Chondrocyte (in vitro differentiated cells): Measurements from ENCODE around the gene CENPX. TPM values are rescaled to one million over a fixed set of nuclear protein-coding genes. Genes with fewer than 3 reads are reported as not detected.
A peak's percentile ranks its signal among the peaks of the same experiment; 100 is the strongest.
"Not testable (repeated sequence)": the region's sequence is repeated elsewhere in the genome, so short reads cannot be mapped to it uniquely, and the experiment has no call there.

Experiments
- DNase-seq: peaks from one replicate; pipeline ENCODE4 v3.0.0; 2021; ENCODE audit warnings: mixed read lengths, low spot score
- H3K27ac Mint-ChIP-seq: one replicate; pipeline ENCODE4 v1.8.0; 2021; ENCODE audit warnings: mild to moderate bottlenecking, moderate library complexity, mixed read lengths; ENCODE audit not compliant: unreplicated experiment
- H3K27me3 Mint-ChIP-seq: 2 replicates; pipeline ENCODE4 v1.8.0; 2021; ENCODE audit warnings: low read depth, mixed read lengths
- H3K36me3 Mint-ChIP-seq: 2 replicates; pipeline ENCODE4 v1.8.0; 2021; ENCODE audit warnings: low read depth, mixed read lengths
- H3K4me1 Mint-ChIP-seq: 2 replicates; pipeline ENCODE4 v1.8.0; 2021; ENCODE audit warnings: low read depth, mild to moderate bottlenecking, mixed read lengths
- H3K4me3 Mint-ChIP-seq: one replicate; pipeline ENCODE4 v1.8.0; 2021; ENCODE audit warnings: mild to moderate bottlenecking, moderate library complexity, mixed read lengths; ENCODE audit not compliant: unreplicated experiment
- H3K9me3 Mint-ChIP-seq: 2 replicates; pipeline ENCODE4 v1.8.0; 2021; ENCODE audit warnings: low read depth, mixed read lengths
- CTCF ChIP-seq: fragments of 200-600 bp; sonication (generic); IDR thresholded peaks from 2 replicates; pipeline ENCODE4 v1.5.0; 2021; ENCODE audit warnings: antibody characterized with exemption, mild to moderate bottlenecking, moderate library complexity
- total RNA-seq: library from RNA; stranded (reverse); gene quantifications from 3 replicates; pipeline ENCODE4 v1.2.1, GENCODE V29; 2021

Gene CENPX
- total RNA-seq, 1 donor from 2014 or later = 18.1 TPM

DNA sequence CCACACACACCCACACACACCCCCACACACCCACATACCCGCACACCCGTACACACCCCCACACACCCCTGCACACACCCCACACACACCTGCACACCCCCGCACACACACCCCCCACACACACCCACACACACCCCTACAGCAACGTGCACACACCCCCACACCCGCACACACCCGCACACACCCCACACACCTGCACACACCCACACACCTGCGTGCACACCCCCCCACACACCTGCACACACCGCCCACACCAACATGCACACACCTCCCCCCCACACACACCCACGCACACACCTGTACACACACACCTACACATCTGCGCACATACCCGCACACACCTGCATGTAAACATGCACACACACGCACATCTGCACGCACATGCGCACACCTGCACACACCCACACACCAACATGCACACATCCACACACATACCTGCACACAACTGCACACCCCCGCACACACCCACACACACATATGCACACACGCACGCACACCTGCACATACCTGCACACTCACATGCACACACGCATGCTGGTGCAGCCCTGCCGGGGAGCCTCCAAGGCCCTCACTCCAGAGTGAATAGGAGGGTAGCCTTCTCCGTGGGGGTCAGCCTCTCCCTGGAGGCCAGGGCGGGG lies 37.8 kb downstream of the CENPX start:
- peaks cover 3% of the 10 kb centered on the region for H3K4me1 Mint-ChIP-seq
- no peak overlapping the region for H3K27ac Mint-ChIP-seq
- H3K36me3 Mint-ChIP-seq = peaks cover 18% of the 10 kb centered on the region
- TF ChIP-seq CTCF = no peak
- no peaks in the 10 kb centered on the region for H3K27me3 Mint-ChIP-seq
- DNase-seq = peak; percentile 84
- H3K4me3 Mint-ChIP-seq = no peak overlapping the region
- no peaks in the 10 kb centered on the region for H3K9me3 Mint-ChIP-seq

DNA sequence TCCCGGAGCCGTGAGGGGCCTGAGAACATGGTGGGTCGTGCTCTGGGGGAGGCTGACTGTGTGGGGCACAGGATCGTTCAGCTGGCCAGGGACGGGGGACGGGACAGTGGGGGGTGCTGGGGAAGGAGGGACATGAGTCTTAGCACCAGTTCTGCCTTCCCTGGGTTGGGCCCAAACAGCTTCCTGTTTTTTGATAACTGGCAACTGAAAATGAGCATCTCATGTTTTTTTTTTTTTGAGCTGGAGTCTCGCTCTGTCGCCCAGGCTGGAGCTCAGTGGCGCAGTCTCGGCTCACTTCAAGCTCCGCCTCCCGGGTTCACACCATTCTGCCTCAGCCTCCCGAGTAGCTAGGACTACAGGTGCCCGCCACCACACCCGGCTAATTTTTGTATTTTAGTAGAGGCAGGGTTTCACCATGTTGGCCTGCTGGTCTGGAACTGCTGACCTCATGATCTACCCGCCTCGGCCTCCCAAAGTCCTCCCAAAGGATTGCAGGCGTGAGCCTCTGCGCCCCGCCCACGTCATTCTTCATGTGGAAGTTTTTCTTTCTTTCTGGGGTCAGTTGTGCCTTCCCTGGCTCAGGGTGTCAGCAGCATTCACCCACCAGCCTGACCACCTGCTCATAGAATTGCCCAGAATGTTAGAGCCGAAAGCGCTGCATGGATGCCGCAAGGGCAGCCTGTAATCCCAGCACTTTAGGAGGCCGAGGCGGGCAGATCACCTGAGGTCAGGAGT lies 38.9 kb downstream of the CENPX start:
- Mint-ChIP-seq H3K36me3 (peaks cover 14% of the 10 kb centered on the region), H3K27ac (no peak overlapping the region), H3K4me3 (no peak overlapping the region)

DNA sequence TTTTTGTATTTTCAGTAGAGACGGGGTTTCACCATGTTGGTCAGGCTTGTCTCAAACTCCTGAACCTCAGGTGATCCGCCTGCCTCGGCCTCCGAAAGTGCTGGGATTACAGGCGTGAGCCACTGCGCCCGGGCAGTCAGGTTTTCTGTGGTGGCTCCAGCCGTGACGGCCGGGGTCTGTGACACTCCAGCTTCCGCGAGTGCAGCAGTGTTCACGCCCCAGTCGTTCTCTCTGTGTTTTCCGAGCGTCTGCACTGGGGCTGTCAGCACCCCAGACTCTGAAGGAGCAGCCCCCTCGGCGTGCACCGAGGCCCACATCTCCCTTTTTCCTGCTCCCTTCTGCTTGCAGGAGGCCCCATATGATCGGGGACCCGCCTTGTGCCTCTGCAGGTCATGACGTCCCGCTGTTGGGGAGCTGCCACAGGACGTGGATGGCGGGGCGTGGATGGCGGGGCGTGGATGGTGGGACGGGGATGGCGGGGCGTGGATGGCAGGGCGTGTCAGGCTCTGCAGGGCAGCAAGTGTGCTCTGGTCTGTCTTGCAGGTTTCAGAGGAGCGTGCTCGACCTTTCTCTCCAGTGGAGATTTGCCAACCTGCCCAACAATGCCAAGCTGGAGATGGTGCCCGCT lies 39.6 kb downstream of the CENPX start:
- Mint-ChIP-seq H3K9me3 (no peaks in the 10 kb centered on the region), H3K36me3 (peaks cover 14% of the 10 kb centered on the region), H3K4me1 (peaks cover 11% of the 10 kb centered on the region), H3K27me3 (no peaks in the 10 kb centered on the region), H3K27ac (no peak overlapping the region), H3K4me3 (no peak overlapping the region)
- peak; percentile 83 for DNase-seq
- no peak for TF ChIP-seq CTCF

More for the DNA sequence above, 38.9 kb downstream of the CENPX start:
- Mint-ChIP-seq H3K27me3 (no peaks in the 10 kb centered on the region), H3K4me1 (peaks cover 6% of the 10 kb centered on the region), H3K9me3 (no peaks in the 10 kb centered on the region)
- no peak for TF ChIP-seq CTCF
- peak; percentile 39 for DNase-seq

GRCh38 chr17:81981511-81981910 lies 41.2 kb downstream of the CENPX start:
- not testable (repeated sequence) for H3K9me3 Mint-ChIP-seq, H3K27ac Mint-ChIP-seq, DNase-seq, H3K4me3 Mint-ChIP-seq, H3K27me3 Mint-ChIP-seq
- Mint-ChIP-seq H3K4me1 (peaks cover 14% of the 10 kb centered on the region), H3K36me3 (peaks cover 11% of the 10 kb centered on the region)

DNA sequence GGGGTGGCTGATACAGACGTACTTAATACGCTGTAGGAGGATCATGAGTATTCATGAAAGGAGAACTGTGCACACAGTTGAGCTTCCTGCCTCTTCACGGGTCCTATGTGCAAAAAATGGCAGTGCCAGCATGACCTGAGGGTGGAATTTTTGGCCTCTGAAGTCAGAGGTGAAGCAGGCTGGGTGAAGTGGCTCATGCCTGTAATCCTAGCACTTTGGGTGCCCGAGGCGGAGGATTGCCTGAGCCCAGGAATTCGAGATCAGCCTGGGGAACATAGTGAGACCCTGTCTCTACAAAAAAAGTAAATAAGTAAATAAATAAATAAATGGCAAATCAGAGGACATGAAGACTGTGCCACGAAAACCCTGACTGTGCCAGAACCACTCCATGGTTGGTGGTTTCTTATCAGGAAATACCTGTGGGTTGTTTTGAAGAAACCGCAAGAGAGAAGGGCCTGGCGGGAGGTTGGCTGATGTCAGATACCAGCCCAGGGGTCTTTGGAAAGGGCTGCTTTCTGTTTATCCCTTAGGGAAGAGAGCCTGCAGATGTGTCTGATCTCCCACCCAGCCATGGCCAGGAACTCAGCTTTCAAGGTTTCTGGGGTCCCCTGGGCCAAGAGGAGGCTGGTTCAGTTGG lies 41.9 kb downstream of the CENPX start:
- H3K36me3 Mint-ChIP-seq = peaks cover 10% of the 10 kb centered on the region
- no peak overlapping the region for H3K4me3 Mint-ChIP-seq
- TF ChIP-seq CTCF = no peak
- no peak for DNase-seq
- H3K4me1 Mint-ChIP-seq = peaks cover 17% of the 10 kb centered on the region
- no peak overlapping the region for H3K27ac Mint-ChIP-seq
- H3K9me3 Mint-ChIP-seq = no peaks in the 10 kb centered on the region
- no peaks in the 10 kb centered on the region for H3K27me3 Mint-ChIP-seq
